Measurements from ENCODE around the gene DCAF8L2. TPM values are rescaled to one million over a fixed set of nuclear protein-coding genes. Genes with fewer than 3 reads are reported as not detected.

Gene DCAF8L2
- total RNA-seq, 3 donors from 2014 or later: not detected

DNA sequence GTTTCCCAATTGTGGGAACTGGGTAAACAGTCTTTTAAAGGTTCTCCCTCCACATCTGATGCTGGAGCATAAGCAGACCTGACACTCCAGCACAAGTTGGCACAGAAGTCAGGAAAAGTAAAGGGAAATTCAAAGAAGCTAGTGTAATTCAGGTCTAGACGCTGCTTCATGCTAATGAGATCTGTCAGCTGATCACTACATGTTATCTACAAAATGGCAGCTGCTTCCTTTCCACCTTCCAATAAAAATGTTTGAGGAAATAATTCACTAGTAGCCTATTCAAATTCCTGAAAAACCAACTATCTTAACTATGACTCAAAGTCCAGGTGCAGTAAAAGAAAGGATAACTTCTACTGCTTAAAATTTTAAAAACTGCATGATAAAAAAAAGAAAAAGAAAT, 29.3 kb downstream of the DCAF8L2 start:
- intact Hi-C loops (cut with DNase I; ENCODE audit: low total_unique reads): no loop called here

GRCh38 chrX:27619975-27620374, 29.8 kb downstream of the DCAF8L2 start:
- no peaks in the 10 kb centered on the region for H3K4me1 ChIP-seq
- no peak for TF ChIP-seq POLR2AphosphoS5 (IDR thresholded peaks at IDR 0.05)
- TF ChIP-seq CTCF (IDR thresholded peaks at IDR 0.05): no peak
- no peak for TF ChIP-seq POLR2A (IDR thresholded peaks at IDR 0.05)
- DNase-seq (ENCODE audit: low spot score in 2 of 2): no peak
- intact Hi-C loops (cut with DNase I; ENCODE audit: low total_unique reads): no loop called here
- H3K27ac ChIP-seq: no peak overlapping the region
- H3K36me3 ChIP-seq: no peaks in the 10 kb centered on the region
- H3K9me3 ChIP-seq: no peaks in the 10 kb centered on the region
- H3K4me3 ChIP-seq: no peak overlapping the region
- H3K27me3 ChIP-seq: peaks cover 0 to 3% of the 10 kb centered on the region in 2 donors

More for the DNA sequence above, 29.3 kb downstream of the DCAF8L2 start:
- no peak for DNase-seq (ENCODE audit: low spot score in 2 of 2)
- no peak overlapping the region for H3K4me3 ChIP-seq
- TF ChIP-seq POLR2AphosphoS5 (IDR thresholded peaks at IDR 0.05) (no peak), CTCF (IDR thresholded peaks at IDR 0.05) (no peak), POLR2A (IDR thresholded peaks at IDR 0.05) (no peak)
- no peaks in the 10 kb centered on the region for H3K36me3 ChIP-seq
- peaks cover 0 to under 1% of the 10 kb centered on the region in 2 donors for H3K27me3 ChIP-seq
- no peaks in the 10 kb centered on the region for H3K4me1 ChIP-seq
- H3K9me3 ChIP-seq: no peaks in the 10 kb centered on the region
- H3K27ac ChIP-seq: no peak overlapping the region

- H3K27ac ChIP-seq: no peak overlapping the region
- intact Hi-C loops (cut with DNase I; ENCODE audit: low total_unique reads): no loop called here
- H3K4me3 ChIP-seq: no peak overlapping the region
- H3K4me1 ChIP-seq: no peaks in the 10 kb centered on the region
- H3K36me3 ChIP-seq: no peaks in the 10 kb centered on the region
- TF ChIP-seq POLR2AphosphoS5 (IDR thresholded peaks at IDR 0.05): no peak
- TF ChIP-seq POLR2A (IDR thresholded peaks at IDR 0.05): no peak
- no peak for TF ChIP-seq CTCF (IDR thresholded peaks at IDR 0.05)
- no peaks in the 10 kb centered on the region for H3K9me3 ChIP-seq
- no peak for DNase-seq (ENCODE audit: low spot score in 2 of 2)
- peaks cover 0 to 3% of the 10 kb centered on the region in 2 donors for H3K27me3 ChIP-seq
These were observed 32.7 kb downstream of the DCAF8L2 start for GRCh38 chrX:27622883-27623282.

GRCh38 chrX:27626066-27626465, 35.9 kb downstream of the DCAF8L2 start:
- Histone ChIP-seq H3K4me1 (no peaks in the 10 kb centered on the region), H3K27ac (no peak overlapping the region), H3K36me3 (no peaks in the 10 kb centered on the region), H3K4me3 (no peak overlapping the region), H3K9me3 (peaks cover 0 to 6% of the 10 kb centered on the region in 2 donors), H3K27me3 (peaks cover 0 to 3% of the 10 kb centered on the region in 2 donors)
- no peak for DNase-seq (ENCODE audit: low spot score in 2 of 2)
- TF ChIP-seq POLR2AphosphoS5 (IDR thresholded peaks at IDR 0.05): no peak
- no peak for TF ChIP-seq CTCF (IDR thresholded peaks at IDR 0.05)
- TF ChIP-seq POLR2A (IDR thresholded peaks at IDR 0.05): no peak
- intact Hi-C loops (cut with DNase I; ENCODE audit: low total_unique reads): no loop called here

DNA sequence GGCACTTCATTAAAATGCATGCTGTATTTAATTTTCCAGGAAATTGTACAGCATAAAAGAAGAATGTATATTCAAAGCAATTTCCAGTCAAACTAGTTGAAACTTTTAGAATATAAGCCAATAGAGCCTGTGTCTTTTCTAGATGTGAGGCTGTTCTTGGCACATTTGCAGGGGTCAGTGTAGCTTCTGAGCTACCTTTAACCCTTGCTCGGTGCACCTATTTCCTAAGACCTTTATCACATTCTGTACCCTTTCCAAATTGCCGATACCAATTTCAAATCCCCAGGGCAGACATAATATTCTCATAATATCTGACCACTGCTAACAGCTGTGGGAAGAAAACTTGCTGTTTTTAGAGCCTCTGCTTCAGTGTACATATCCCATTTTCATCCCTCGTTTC, 43.2 kb downstream of the DCAF8L2 start:
- Histone ChIP-seq H3K27ac (no peak overlapping the region), H3K4me1 (no peaks in the 10 kb centered on the region), H3K27me3 (peaks cover 0 to 4% of the 10 kb centered on the region in 2 donors), H3K4me3 (no peak overlapping the region), H3K36me3 (no peaks in the 10 kb centered on the region), H3K9me3 (peaks cover 0 to 6% of the 10 kb centered on the region in 2 donors)
- TF ChIP-seq CTCF (IDR thresholded peaks at IDR 0.05) (no peak), POLR2AphosphoS5 (IDR thresholded peaks at IDR 0.05) (no peak), POLR2A (IDR thresholded peaks at IDR 0.05) (no peak)
- intact Hi-C loops (cut with DNase I; ENCODE audit: low total_unique reads): no loop called here
- DNase-seq (ENCODE audit: low spot score in 2 of 2): no peak
